Measurements from ENCODE around the gene FOXO1. TPM values are rescaled to one million over a fixed set of nuclear protein-coding genes. Genes with fewer than 3 reads are reported as not detected.
A peak's percentile ranks its signal among the peaks of the same experiment; 100 is the strongest.

FOXO1 gene
- total and polyA plus RNA-seq, 9 of the 15 experiments (the other 6 are each of a cell fraction or from before 2014, with no cell fraction given), result 0.04 to 0.73 (median 0.20) TPM

DNA sequence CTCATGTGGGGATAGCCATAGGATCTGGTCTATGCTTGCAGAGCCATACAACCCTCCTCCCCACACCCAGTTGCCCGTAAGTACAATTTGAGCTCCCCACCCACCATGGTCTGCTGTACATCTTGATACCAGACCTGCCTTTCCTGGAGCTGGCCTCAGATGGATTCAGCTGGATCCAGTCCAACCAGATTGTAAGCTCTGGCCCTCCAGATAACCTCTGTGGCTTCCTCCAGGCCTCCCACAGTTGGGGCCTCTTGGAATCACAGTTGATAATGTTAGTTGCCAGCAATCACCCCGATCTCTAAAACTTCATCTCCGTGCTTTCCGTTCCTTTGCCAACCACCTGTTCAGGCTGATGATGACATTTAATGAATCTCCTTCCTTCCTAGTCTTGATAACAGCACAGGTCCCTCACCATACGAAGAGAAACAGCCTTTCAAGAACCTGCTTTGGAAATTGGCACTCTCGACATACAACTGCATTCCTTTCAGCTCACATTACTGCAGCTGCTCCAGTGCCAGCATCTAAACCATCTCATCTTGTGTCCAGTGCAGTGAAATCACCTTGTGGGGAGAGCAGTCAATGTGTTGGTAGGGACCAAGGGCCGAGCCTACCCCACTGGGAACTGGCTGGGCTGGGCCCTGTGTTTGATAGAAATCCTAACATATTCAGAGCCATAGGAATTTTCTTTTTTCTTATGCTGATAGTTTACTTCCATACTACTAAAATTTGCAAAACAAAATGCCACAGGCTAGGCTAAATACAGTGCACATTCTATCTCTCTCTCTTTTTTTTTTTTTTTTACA lies 15.1 kb upstream of the FOXO1 start (continued):
- TF ChIP-seq, protein P1, sequence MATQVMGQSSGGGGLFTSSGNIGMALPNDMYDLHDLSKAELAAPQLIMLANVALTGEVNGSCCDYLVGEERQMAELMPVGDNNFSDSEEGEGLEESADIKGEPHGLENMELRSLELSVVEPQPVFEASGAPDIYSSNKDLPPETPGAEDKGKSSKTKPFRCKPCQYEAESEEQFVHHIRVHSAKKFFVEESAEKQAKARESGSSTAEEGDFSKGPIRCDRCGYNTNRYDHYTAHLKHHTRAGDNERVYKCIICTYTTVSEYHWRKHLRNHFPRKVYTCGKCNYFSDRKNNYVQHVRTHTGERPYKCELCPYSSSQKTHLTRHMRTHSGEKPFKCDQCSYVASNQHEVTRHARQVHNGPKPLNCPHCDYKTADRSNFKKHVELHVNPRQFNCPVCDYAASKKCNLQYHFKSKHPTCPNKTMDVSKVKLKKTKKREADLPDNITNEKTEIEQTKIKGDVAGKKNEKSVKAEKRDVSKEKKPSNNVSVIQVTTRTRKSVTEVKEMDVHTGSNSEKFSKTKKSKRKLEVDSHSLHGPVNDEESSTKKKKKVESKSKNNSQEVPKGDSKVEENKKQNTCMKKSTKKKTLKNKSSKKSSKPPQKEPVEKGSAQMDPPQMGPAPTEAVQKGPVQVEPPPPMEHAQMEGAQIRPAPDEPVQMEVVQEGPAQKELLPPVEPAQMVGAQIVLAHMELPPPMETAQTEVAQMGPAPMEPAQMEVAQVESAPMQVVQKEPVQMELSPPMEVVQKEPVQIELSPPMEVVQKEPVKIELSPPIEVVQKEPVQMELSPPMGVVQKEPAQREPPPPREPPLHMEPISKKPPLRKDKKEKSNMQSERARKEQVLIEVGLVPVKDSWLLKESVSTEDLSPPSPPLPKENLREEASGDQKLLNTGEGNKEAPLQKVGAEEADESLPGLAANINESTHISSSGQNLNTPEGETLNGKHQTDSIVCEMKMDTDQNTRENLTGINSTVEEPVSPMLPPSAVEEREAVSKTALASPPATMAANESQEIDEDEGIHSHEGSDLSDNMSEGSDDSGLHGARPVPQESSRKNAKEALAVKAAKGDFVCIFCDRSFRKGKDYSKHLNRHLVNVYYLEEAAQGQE (IDR thresholded peaks at IDR 0.05; ENCODE audit: borderline replicate concordance), result peak; percentile 28; the same call in 1 of the 2 replicates
- TF ChIP-seq, protein P1 (CRISPR knock-in tag; IDR thresholded peaks at IDR 0.05; ENCODE audit: low read depth), result no peak
- TF ChIP-seq, protein P2, sequence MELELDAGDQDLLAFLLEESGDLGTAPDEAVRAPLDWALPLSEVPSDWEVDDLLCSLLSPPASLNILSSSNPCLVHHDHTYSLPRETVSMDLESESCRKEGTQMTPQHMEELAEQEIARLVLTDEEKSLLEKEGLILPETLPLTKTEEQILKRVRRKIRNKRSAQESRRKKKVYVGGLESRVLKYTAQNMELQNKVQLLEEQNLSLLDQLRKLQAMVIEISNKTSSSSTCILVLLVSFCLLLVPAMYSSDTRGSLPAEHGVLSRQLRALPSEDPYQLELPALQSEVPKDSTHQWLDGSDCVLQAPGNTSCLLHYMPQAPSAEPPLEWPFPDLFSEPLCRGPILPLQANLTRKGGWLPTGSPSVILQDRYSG (tag; conservative IDR thresholded peaks at IDR 0.05; ENCODE audit: low read depth), result no peak
- TF ChIP-seq, protein P3, sequence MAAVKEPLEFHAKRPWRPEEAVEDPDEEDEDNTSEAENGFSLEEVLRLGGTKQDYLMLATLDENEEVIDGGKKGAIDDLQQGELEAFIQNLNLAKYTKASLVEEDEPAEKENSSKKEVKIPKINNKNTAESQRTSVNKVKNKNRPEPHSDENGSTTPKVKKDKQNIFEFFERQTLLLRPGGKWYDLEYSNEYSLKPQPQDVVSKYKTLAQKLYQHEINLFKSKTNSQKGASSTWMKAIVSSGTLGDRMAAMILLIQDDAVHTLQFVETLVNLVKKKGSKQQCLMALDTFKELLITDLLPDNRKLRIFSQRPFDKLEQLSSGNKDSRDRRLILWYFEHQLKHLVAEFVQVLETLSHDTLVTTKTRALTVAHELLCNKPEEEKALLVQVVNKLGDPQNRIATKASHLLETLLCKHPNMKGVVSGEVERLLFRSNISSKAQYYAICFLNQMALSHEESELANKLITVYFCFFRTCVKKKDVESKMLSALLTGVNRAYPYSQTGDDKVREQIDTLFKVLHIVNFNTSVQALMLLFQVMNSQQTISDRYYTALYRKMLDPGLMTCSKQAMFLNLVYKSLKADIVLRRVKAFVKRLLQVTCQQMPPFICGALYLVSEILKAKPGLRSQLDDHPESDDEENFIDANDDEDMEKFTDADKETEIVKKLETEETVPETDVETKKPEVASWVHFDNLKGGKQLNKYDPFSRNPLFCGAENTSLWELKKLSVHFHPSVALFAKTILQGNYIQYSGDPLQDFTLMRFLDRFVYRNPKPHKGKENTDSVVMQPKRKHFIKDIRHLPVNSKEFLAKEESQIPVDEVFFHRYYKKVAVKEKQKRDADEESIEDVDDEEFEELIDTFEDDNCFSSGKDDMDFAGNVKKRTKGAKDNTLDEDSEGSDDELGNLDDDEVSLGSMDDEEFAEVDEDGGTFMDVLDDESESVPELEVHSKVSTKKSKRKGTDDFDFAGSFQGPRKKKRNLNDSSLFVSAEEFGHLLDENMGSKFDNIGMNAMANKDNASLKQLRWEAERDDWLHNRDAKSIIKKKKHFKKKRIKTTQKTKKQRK (IDR thresholded peaks at IDR 0.05; ENCODE audit: borderline replicate concordance, low read depth, low read length), result no peak
- TF ChIP-seq SMARCE1 (IDR thresholded peaks at IDR 0.05), result peak; percentile 36; the same call in 1 of the 2 replicates
- TF ChIP-seq HNRNPH1 (optimal IDR thresholded peaks at IDR 0.05; ENCODE audit: low read depth, low read length), result no peak
- TF ChIP-seq, protein P4, sequence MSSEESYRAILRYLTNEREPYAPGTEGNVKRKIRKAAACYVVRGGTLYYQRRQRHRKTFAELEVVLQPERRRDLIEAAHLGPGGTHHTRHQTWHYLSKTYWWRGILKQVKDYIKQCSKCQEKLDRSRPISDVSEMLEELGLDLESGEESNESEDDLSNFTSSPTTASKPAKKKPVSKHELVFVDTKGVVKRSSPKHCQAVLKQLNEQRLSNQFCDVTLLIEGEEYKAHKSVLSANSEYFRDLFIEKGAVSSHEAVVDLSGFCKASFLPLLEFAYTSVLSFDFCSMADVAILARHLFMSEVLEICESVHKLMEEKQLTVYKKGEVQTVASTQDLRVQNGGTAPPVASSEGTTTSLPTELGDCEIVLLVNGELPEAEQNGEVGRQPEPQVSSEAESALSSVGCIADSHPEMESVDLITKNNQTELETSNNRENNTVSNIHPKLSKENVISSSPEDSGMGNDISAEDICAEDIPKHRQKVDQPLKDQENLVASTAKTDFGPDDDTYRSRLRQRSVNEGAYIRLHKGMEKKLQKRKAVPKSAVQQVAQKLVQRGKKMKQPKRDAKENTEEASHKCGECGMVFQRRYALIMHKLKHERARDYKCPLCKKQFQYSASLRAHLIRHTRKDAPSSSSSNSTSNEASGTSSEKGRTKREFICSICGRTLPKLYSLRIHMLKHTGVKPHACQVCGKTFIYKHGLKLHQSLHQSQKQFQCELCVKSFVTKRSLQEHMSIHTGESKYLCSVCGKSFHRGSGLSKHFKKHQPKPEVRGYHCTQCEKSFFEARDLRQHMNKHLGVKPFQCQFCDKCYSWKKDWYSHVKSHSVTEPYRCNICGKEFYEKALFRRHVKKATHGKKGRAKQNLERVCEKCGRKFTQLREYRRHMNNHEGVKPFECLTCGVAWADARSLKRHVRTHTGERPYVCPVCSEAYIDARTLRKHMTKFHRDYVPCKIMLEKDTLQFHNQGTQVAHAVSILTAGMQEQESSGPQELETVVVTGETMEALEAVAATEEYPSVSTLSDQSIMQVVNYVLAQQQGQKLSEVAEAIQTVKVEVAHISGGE (CRISPR knock-in tag; IDR thresholded peaks at IDR 0.05), result no peak
